Astrocyte of the spinal cord (primary cell): ENCODE data around the gene PRKCSH.
"Not testable (repeated sequence)": the region's sequence is repeated elsewhere in the genome, so short reads cannot be mapped to it uniquely, and the experiment has no call there.

Experiments used
- DNase-seq: peaks from one replicate; pipeline ENCODE4 v3.0.0; 2011; ENCODE audit warnings: low read depth, low spot score
- H3K4me3 ChIP-seq: 2 replicates; pipeline ENCODE4 v1.5.1; 2011; ENCODE audit warnings: low read depth, mild to moderate bottlenecking, low read length, moderate library complexity
- CTCF ChIP-seq: IDR thresholded peaks from 2 replicates; pipeline ENCODE4 v1.5.1; 2012; ENCODE audit warnings: low read depth, mild to moderate bottlenecking, low read length, inconsistent platforms
- in situ Hi-C: cut with HindIII; loops from 2 replicates; pipeline ENCODE4 v1.10.0; 2017; ENCODE audit warnings: low sequenced_read_pairs

PRKCSH gene

GRCh38 chr19:11400798-11401197 is 34.6 kb upstream of the PRKCSH start:
- in situ Hi-C loops: no loop called here
- no peak overlapping the region for H3K4me3 ChIP-seq
- DNase-seq: no peak
- TF ChIP-seq CTCF: no peak

DNA sequence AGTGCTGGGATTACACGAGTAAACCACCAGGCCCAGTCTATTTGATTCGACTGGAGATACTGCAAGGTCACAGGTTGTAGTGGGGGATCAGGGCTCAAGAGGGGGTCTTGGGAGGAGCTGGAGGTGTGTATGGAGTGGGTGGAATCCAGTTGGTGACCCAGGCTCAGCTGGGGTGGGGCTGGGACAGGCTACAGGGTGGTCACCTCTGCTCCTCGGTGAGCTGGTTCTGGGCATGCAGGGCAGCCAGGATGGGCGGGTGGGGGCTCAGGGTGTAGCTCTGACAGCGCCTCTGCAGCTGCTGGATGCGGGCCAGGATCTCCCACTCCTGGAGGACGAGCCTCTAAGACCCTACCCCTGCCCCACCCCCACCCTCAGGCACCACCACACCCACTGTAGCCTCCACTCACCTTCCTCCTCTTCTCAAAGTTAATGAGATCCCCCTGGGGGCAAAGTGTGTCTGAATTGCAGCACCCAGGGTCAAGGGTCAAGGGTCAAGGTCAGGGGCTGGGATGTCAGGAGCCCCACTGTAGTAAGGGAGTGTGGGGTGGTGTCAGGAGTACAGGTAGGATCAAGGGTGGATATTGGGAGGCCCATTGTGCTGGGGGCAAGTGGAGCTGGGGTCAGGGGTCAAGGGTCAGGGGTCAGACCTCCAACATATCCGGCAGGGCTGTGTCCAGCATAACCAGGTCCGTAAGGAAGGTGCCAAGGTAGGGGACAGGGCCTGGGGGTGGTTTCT is 33.5 kb upstream of the PRKCSH start:
- H3K4me3 ChIP-seq: no peak overlapping the region
- no peak for TF ChIP-seq CTCF
- DNase-seq: no peak
- in situ Hi-C loops: no loop called here

- no peak overlapping the region for H3K4me3 ChIP-seq
- TF ChIP-seq CTCF: no peak
- in situ Hi-C loops: no loop called here
- DNase-seq: no peak
Observed at GRCh38 chr19:11404588-11405222, 30.7 kb upstream of the PRKCSH start.

DNA sequence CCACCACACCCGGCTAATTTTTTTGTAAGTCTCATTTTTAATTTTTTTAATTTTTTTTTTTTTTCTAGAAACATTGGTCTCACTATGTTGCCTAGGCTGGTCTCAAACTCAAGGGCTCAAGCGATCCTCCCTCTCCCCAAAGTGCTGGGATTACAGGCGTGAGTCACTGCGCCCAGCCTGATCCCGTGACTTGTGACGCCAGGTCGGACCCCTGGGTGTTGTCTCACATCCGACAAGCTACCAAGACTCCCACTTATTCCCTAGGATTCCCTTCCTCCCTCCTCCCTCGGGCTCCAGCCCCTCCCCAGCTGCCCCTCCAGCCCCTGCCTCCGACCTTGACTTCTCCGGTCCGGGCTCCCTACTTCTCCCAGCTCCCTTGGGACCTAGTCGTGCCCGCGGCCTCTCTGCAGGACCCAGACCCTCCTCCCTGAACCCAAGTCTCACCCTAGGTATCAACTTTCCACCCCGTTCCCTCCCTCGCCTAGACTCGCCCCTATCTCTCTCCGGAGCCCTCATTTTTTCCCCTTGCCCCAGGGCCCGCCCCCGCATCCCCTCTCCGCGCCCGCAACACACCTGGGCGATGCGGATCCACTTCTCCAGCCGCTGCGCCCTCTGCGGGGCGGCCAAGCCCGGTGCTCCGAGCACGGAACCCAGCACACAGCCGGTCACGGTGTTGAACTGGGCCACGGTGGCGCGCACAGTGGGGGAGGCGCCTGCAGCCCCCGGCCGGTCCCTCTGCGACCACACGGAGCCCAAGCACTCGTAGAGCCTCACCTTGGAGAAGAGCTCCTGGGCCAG is 29.4 kb upstream of the PRKCSH start:
- no peak overlapping the region for H3K4me3 ChIP-seq
- in situ Hi-C loops: no loop called here
- TF ChIP-seq CTCF: peak; percentile 49
- no peak for DNase-seq

GRCh38 chr19:11406703-11407236 is 28.7 kb upstream of the PRKCSH start:
- in situ Hi-C loops, H3K4me3 ChIP-seq: not testable (repeated sequence)

DNA sequence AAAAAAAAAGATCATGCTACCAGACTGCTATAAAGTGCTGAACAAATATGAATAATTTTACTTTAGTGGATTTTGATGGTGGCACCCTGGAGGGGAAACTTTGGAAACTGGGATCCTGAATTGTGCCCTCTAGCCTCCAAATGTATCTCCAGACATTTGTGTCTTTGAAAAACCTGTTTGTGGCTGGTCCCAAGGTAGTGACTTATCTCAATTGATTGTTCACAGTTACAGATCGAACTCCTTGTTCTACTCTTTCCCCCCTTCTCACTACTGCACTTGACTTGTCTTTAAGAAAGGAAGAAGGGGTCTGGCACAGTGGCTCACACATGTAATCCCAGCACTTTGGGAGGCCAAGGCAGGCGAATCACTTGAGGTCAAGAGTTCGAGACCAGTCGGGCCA is 26.8 kb upstream of the PRKCSH start:
- no peak overlapping the region for H3K4me3 ChIP-seq
- TF ChIP-seq CTCF: no peak
- DNase-seq: no peak
- in situ Hi-C loops: no loop called here

More at GRCh38 chr19:11406703-11407236, 28.7 kb upstream of the PRKCSH start:
- DNase-seq: not testable (repeated sequence)

DNA sequence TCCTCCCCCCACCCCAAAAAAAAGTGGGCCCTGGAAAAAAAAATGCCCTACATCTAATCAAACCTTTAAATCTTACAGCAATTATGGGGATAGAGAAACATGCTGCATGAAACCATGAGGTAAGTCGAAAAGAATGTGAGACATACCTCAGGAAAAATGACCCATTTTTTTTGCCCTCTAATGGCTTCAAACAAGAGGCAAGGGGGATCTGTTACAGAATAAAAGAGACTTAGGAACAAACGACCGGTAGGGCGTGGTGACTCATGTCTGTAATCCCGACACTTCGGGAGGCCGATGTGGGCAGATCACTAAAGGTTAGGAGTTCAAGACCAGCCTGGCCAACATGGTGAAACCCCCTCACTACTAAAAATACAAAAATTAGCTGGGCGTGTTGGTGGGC is 24.8 kb upstream of the PRKCSH start:
- in situ Hi-C loops: no loop called here
- peak; percentile 12 for DNase-seq
- TF ChIP-seq CTCF: no peak

More for the DNA sequence above, 24.8 kb upstream of the PRKCSH start:
- no peak overlapping the region for H3K4me3 ChIP-seq
